IMR-90 (cell line): Measurements from ENCODE around the gene RABEP2. TPM values are rescaled to one million over a fixed set of nuclear protein-coding genes. Genes with fewer than 3 reads are reported as not detected.

Source experiments
- ATAC-seq: fragments of 200-7000 bp; cut with Tn5 transposase; 2 replicates; pipeline ENCODE4 v1.9.1; 2020; ENCODE audit warnings: low read depth, mild to moderate bottlenecking, moderate library complexity
- BruUV-seq: library from RNA; stranded (reverse); fragments of 400-500 nt; replicated peaks from 2 replicates; lab custom pipeline; 2021; lab: Mats Ljungman, UMichigan
- CTCF ChIA-PET: fragments of 300-600 bp; formaldehyde crosslinking; extraction: SDS; loops from one replicate; lab custom pipeline; 2021; ENCODE audit warnings: antibody characterized with exemption; lab: Yijun Ruan, JAX
- POLR2A ChIA-PET: fragments of 300-600 bp; sonication (Branson Sonifier 250); formaldehyde crosslinking; loops from one replicate; lab custom pipeline; 2022; ENCODE audit warnings: antibody characterized with exemption; ENCODE audit not compliant: unreplicated experiment; lab: Charles Lee
- DNase-seq: peaks from one replicate; pipeline ENCODE4 v3.0.0; 2013
- H2AFZ ChIP-seq: replicated peaks from 2 replicates; pipeline ENCODE3; 2013; ENCODE audit warnings: low read length, mild to moderate bottlenecking; ENCODE audit not compliant: poor library complexity
- H2AK5ac ChIP-seq: 2 replicates; pipeline ENCODE4 v1.6.1; 2013; ENCODE audit warnings: low read depth, low read length, inconsistent platforms
- H2AK9ac ChIP-seq: replicated peaks from 2 replicates; pipeline ENCODE3; 2013; ENCODE audit warnings: mild to moderate bottlenecking, low read depth, low read length, moderate library complexity; ENCODE audit not compliant: poor library complexity
- H2BK120ac ChIP-seq: 2 replicates; pipeline ENCODE4 v1.6.1; 2013; ENCODE audit warnings: low read depth, low read length, inconsistent platforms
- H2BK15ac ChIP-seq: 3 replicates; pipeline ENCODE4 v1.6.1; 2013; ENCODE audit warnings: low read depth, low read length, inconsistent platforms
- H2BK20ac ChIP-seq: 2 replicates; pipeline ENCODE4 v1.6.1; 2013; ENCODE audit warnings: low read depth, mild to moderate bottlenecking, inconsistent platforms, low read length, moderate library complexity
- H2BK5ac ChIP-seq: 2 replicates; pipeline ENCODE4 v1.6.1; 2013; ENCODE audit warnings: mild to moderate bottlenecking, low read depth, low read length, inconsistent platforms; ENCODE audit not compliant: poor library complexity, severe bottlenecking
- H3K14ac ChIP-seq: replicated peaks from 2 replicates; pipeline ENCODE4 v1.6.1; 2013; ENCODE audit warnings: low read depth, low read length, inconsistent platforms
- H3K18ac ChIP-seq: 2 replicates; pipeline ENCODE4 v1.6.1; 2013; ENCODE audit warnings: low read depth, low read length, control low read depth
- H3K23ac ChIP-seq: 2 replicates; pipeline ENCODE4 v1.6.1; 2013; ENCODE audit warnings: low read depth, low read length, inconsistent platforms
- H3K27ac ChIP-seq: 2 replicates; pipeline ENCODE4 v1.5.1; 2013; ENCODE audit warnings: mild to moderate bottlenecking, control low read depth, low read length; ENCODE audit not compliant: insufficient read depth
- H3K27me3 ChIP-seq: 2 replicates; pipeline ENCODE4 v1.6.1; 2013; ENCODE audit warnings: low read length; ENCODE audit not compliant: control insufficient read depth, insufficient read depth
- H3K36me3 ChIP-seq: 2 replicates; pipeline ENCODE4 v1.6.1; 2013; ENCODE audit warnings: low read length, mixed read lengths; ENCODE audit not compliant: control insufficient read depth, insufficient read depth
- H3K4ac ChIP-seq: 2 replicates; pipeline ENCODE4 v1.6.1; 2013; ENCODE audit warnings: low read depth, low read length, inconsistent platforms
- H3K4me1 ChIP-seq: 2 replicates; pipeline ENCODE4 v1.6.1; 2013; ENCODE audit warnings: low read length, mixed read lengths; ENCODE audit not compliant: control insufficient read depth, insufficient read depth
- H3K4me2 ChIP-seq: 2 replicates; pipeline ENCODE4 v1.6.1; 2013; ENCODE audit warnings: low read depth, mild to moderate bottlenecking, control low read depth, low read length, moderate library complexity
- H3K4me3 ChIP-seq: 2 replicates; pipeline ENCODE4 v1.5.1; 2013; ENCODE audit warnings: low read depth, mild to moderate bottlenecking, control low read depth, low read length, moderate library complexity; ENCODE audit not compliant: insufficient read depth
- H3K56ac ChIP-seq: 2 replicates; pipeline ENCODE4 v1.6.1; 2013; ENCODE audit warnings: low read length, inconsistent platforms; ENCODE audit not compliant: insufficient read depth; ENCODE audit errors: extremely low read depth
- H3K79me1 ChIP-seq, 2 experiments: 2 replicates each; pipeline ENCODE4 v1.6.1; 2013; ENCODE audit warnings: low read length in 2 of 2, inconsistent platforms in 1 of 2, low read depth in 1 of 2
- H3K9ac ChIP-seq: 2 replicates; pipeline ENCODE4 v1.6.1; 2013; ENCODE audit warnings: low read depth, low read length, control low read depth
- H3K9me1 ChIP-seq: 2 replicates; pipeline ENCODE4 v1.6.1; 2013; ENCODE audit warnings: low read length, inconsistent platforms; ENCODE audit not compliant: insufficient read depth
- H3K9me3 ChIP-seq: 2 replicates; pipeline ENCODE4 v1.6.1; 2013; ENCODE audit warnings: low read length; ENCODE audit not compliant: control insufficient read depth, insufficient read depth
- H4K20me1 ChIP-seq: 2 replicates; pipeline ENCODE4 v1.6.1; 2013; ENCODE audit warnings: low read length, inconsistent platforms; ENCODE audit not compliant: insufficient read depth
- H4K5ac ChIP-seq: 2 replicates; pipeline ENCODE4 v1.6.1; 2013; ENCODE audit warnings: mild to moderate bottlenecking, low read depth, low read length, control low read depth
- H4K8ac ChIP-seq, 2 experiments: 2 replicates each; pipeline ENCODE4 v1.6.1; 2013; ENCODE audit warnings: low read depth in 2 of 2, low read length in 2 of 2, control low read depth in 1 of 2, inconsistent platforms in 1 of 2
- H4K91ac ChIP-seq: 2 replicates; pipeline ENCODE4 v1.6.1; 2013; ENCODE audit warnings: low read depth, low read length, inconsistent platforms; ENCODE audit not compliant: insufficient read depth
- BHLHE40 ChIP-seq: fragments of 150-350 bp; IDR thresholded peaks from 2 replicates; pipeline ENCODE4 v1.6.1; 2016; ENCODE audit warnings: mild to moderate bottlenecking, low read depth, low read length
- CHD1 ChIP-seq: IDR thresholded peaks from 2 replicates; pipeline ENCODE4 v1.6.1; 2012; ENCODE audit warnings: low read depth, low read length, improper control_type of control experiment
- ELK1 ChIP-seq: fragments of 150-350 bp; IDR thresholded peaks from 2 replicates; pipeline ENCODE4 v1.6.1; 2016; ENCODE audit warnings: low read depth, mild to moderate bottlenecking, low read length, moderate library complexity, borderline replicate concordance
- MAFK ChIP-seq: IDR thresholded peaks from 2 replicates; pipeline ENCODE4 v1.6.1; 2012; ENCODE audit warnings: low read depth, low read length, improper control_type of control experiment
- MAZ ChIP-seq: IDR thresholded peaks from 2 replicates; pipeline ENCODE4 v1.6.1; 2012; ENCODE audit warnings: low read depth, mild to moderate bottlenecking, low read length, improper control_type of control experiment, moderate library complexity, borderline replicate concordance
- POLR2A ChIP-seq: IDR thresholded peaks from 2 replicates; pipeline ENCODE4 v1.6.1; 2012; ENCODE audit warnings: mild to moderate bottlenecking, low read depth, low read length
- USF2 ChIP-seq: fragments of 150-350 bp; IDR thresholded peaks from 2 replicates; pipeline ENCODE4 v1.6.1; 2017; ENCODE audit warnings: mild to moderate bottlenecking, antibody characterized with exemption, low read length, low read depth
- WGBS, 2 experiments: methylation state at CpG; one replicate each; pipeline versions ENCODE4 v1.1.5 to v1.1.7; 2013; ENCODE audit warnings: missing lambda C conversion rate in 2 of 2; ENCODE audit not compliant: insufficient read length in 1 of 2; ENCODE audit errors: extremely low coverage in 2 of 2; 5-methylcytosine and 5-hydroxymethylcytosine counted together
- dilution Hi-C: fragments of 300-500 bp; cut with HindIII; formaldehyde crosslinking; loops from one replicate; pipeline ENCODE4 v1.14.3; 2018; ENCODE audit warnings: low sequenced_read_pairs; ENCODE audit not compliant: unreplicated experiment
- in situ Hi-C: fragments of 300-500 bp; cut with MboI; formaldehyde crosslinking; loops from 3 replicates; pipeline ENCODE4 v1.14.3; 2019; ENCODE audit warnings: low sequenced_read_pairs, inconsistent platforms, mixed read lengths
- intact Hi-C: fragments of 100-400 bp; cut with micrococcal nuclease; formaldehyde crosslinking; loops from 2 replicates; pipeline ENCODE4 v1.10.0; 2022
- polyA plus RNA-seq, 3 experiments: library from polyadenylated mRNA; depleted of rRNA; stranded (reverse); fragments of >200 nt; gene quantifications; 2 replicates each; pipeline ENCODE4 v1.2.3, GENCODE V29; 2012; ENCODE audit warnings: low replicate concordance in 1 of 3
- total RNA-seq: library from RNA; depleted of rRNA; stranded (reverse); fragments of >200 nt; gene quantifications from 2 replicates; pipeline ENCODE4 v1.2.3, GENCODE V29; 2012

Gene RABEP2
- total and polyA plus RNA-seq, 2 of the 4 experiments (the other 2 are of a cell fraction), result 12.2 to 20.0 TPM

GRCh38 chr16:28925386-28926228 lies 569 bp upstream of the RABEP2 start:
- Histone ChIP-seq H3K14ac (peak overlapping the region; percentile 97), H4K91ac (peak overlapping the region; percentile 67), H4K5ac (peak overlapping the region; percentile 78), H2BK15ac (peak overlapping the region; percentile 17; the same call in 1 of the 3 replicates), H2AK5ac (peak overlapping the region; percentile 90), H3K27me3 (no peaks in the 10 kb centered on the region), H3K56ac (peak overlapping the region; percentile 60), H2AFZ (peak overlapping the region; percentile 97), H3K4me3 (peak overlapping the region; percentile 98), H3K23ac (peak overlapping the region; percentile 96), H2BK20ac (no peak overlapping the region), H3K79me1 (peaks cover 0 to 13% of the 10 kb centered on the region in 2 experiments; a peak in 3 of 4 replicates), H2BK120ac (peak overlapping the region; percentile 71), H2BK5ac (peak overlapping the region; percentile 92), H4K8ac (peak overlapping the region; percentile 70 to 99), H4K20me1 (peaks cover 9% of the 10 kb centered on the region; the same call in 1 of the 2 replicates), H3K4me2 (peak overlapping the region; percentile 83), H3K9me3 (no peaks in the 10 kb centered on the region), H3K27ac (peak overlapping the region; percentile 96), H2AK9ac (peak overlapping the region; percentile 94), H3K4me1 (peaks cover 2% of the 10 kb centered on the region; the same call in 1 of the 2 replicates), H3K36me3 (peaks cover 3% of the 10 kb centered on the region; the same call in 1 of the 2 replicates), H3K9me1 (peaks cover 7% of the 10 kb centered on the region), H3K9ac (peak overlapping the region; percentile 95), H3K4ac (peak overlapping the region; percentile 96), H3K18ac (peak overlapping the region; percentile 77)
- in situ Hi-C loops (no loop called here), intact Hi-C loops (loop anchor here (2.0 to 5.0 kb wide), 2 partner anchors 19 to 63 kb away; partner anchors contain the start of gene SH2B1), dilution Hi-C loops (no loop called here)
- ChIA-PET POLR2A (interaction anchor here (1.0 kb wide), 1 partner anchor 14 kb away, joined by 4 read pairs; no protein-coding TSS in a partner anchor), CTCF (interaction anchor here (1.1 kb wide), 1 partner anchor 20 kb away, joined by 5 read pairs; no protein-coding TSS in a partner anchor)
- peak; percentile 69 for ATAC-seq
- BruUV-seq, result no TSS peak
- WGBS, 2 experiments, result 1% methylated on average over 22 of the region's 48 CpGs; no CpG with 5 or more reads in 1 of the 2 experiments
- DNase-seq, result peak; percentile 68
- TF ChIP-seq ELK1 (no peak), BHLHE40 (no peak), USF2 (no peak), MAZ (peak; percentile 32; the same call in 1 of the 2 replicates), CHD1 (no peak), POLR2A (peak; percentile 67; the same call in 1 of the 2 replicates), MAFK (peak; percentile 1; the same call in 1 of the 2 replicates)
